D341Med (cell line): ENCODE measurements around the gene PDHX.
"Not testable (repeated sequence)": the region's sequence is repeated elsewhere in the genome, so short reads cannot be mapped to it uniquely, and the experiment has no call there.

Experiments
- DNase-seq: peaks from one replicate; pipeline ENCODE4 v3.0.0; 2012; ENCODE audit warnings: low spot score

The PDHX gene

DNA sequence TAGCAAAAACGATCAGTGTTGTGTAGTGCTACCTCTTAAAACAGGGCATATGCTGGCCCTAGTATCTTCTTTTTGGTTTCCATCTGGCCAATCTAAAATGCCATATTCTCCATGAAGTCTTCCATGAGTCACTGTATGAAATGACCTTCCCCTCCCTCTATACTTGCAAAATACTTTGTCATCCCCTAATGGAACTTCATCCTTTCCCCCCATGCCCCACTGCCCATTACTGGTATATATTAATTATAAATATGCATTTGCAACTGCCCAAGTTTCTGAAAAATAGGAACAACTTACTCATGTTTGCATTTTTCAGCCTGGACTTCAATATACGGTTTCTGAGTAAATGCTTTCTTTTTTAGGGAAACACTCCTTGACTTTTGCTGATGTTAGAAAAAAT is 4.7 kb upstream of the PDHX start:
- DNase-seq, result no peak

DNA sequence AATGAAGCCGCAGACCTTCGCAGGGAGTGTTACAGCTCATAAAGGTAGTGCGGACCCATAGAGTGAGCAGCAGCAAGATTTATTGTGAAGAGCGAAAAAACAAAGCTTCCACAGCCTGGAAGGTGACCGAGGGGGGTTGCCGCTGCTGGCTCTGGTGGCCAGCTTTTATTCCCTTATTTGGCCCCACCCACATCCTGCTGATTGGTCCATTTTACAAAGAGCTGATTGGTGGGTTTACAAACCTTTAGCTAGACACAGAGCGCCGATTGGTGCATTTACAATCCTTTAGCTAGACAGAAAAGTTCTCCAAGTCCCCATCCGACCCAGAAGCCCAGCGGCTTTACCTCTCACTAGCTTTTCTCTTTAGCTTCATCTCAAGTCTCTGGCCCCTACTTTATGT is 2.9 kb upstream of the PDHX start:
- not testable (repeated sequence) for DNase-seq

DNA sequence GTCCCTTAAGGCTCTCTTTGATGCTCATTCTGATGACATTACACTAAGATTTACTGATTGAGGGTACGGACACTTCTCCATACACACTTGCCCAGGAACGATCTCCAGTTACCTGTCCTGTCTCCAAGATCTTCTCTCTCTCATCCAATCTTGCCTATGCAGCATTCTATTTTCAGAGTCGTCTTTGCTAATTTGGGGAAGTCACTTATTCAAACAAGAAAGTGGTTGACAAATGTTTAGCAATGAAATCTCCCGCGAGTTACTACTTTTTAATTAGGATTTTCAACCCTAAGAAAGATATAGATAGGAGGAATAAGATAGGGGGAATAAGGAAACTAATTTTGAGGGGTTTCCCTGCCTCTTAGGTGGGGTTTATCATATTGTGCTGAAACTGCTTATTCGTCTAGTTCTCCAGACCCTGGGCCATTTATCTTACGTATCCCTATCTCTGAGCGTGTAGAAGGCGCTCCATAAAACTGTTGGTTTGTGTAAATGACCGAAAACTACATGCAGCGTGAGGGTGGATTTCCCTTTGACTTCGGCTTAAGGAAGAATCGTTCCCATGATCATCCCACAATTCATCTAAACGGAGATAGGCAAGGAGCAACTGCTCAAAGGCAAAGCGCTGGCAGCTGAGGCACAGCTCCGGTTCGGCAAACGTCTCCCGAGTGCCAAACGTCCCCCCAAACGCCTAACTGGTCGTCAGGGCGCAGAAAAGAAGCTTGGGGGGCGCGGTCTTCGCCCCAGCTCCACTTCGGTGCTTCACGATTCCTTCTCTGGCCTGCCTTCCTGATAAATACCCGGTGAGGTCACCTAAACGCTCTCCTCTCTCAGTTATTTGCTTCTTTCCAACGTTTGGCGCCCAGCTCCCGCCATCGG is 1.0 kb upstream of the PDHX start:
- no peak for DNase-seq

DNA sequence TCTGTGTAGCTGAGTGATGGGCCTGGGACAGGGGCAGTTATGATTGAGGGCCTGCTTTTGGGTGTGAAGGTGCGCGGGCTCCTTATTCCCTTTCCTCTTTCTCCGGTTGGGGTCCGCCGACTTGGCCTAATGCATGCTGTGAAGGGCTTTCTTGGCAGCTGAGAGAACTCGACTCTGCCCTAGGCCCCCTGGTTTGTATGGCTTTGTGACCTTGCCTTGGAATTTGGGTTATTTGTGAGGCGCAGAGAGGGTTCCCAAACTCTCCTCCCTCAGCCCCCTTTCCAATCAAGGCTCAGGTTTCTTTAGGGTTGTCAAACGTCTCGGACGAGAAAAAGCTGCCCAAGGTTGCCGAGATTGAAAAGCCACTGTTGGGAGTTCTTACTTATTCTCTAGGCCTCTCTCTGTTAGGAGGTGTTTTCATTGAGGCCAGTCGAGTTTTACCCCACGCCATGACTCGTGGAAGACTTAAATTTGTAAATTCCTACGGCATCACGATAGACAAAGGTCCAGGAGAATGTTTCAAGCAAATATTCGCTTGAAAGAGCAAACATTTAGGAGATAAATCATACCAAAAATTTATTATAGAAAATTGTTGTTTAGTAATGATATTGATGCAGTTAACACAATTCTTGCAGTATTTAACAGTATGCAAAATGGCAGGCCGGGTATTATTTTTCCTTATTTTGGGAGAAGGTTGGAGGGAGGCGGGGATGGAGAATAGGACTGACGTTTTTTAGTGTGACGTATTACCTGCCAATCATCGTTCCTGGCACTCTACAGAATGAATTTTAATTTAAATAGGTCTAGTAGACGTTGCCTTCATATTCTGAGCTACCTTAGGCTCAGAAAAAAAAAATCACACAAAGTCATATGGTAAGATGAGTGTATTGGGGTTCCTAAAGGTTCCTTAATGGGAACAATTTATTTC is 689 bp downstream of the PDHX start:
- DNase-seq, result no peak

- no peak for DNase-seq
These were observed 4.7 kb downstream of the PDHX start for GRCh38 chr11:34921156-34921555.

DNA sequence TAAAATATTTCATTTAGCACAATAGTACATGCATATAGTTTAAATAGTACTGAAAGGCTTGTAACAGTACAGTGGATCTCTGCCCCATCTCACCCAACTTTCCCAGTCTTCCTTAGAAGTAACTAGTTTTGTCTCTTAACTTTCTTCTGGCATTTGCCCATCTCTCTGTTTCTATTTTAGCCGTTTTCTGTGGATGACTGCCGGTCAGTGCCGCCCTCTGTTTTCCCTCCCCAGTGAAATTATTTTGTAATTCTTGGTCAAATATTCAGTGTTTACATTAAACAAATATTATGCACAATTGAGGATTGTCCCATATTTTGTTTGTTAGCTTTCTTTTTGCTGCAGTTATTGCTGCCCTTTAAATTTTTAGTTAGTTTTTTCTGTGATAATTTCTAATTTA is 8.3 kb downstream of the PDHX start:
- no peak for DNase-seq

DNA sequence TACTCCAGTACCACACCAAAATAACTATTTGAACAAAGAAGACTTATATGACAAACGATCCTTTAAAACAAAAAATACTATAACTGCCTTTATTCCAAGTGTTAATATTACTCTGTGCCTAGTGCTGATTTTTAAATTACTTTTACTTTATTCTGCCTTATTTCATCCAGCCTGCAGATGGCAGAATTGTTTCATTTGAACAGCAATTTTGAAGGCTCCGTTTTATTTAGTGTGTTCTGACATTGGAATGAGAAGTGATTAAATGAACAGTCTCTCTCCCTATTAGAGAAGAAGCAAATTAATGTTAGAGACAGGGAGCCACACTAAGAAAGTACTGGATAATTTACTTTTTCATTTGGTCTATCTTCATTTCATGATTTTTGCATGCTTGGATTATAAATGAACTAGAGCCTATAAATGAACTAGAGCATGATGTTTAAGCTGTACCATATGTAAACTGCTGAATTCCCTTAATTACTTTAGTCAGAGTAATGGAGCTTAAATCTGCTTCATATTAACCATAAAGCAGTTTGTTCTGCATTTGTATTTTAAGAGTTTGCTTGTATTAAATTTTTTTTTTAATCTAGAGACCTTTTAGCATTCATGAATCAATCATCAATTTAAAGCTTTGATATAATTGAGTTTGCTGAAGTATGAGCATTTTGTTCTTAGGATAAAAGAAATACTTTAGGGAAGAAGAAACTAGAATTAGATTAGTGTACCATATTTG is 9.8 kb downstream of the PDHX start:
- peak; percentile 20 for DNase-seq

- no peak for DNase-seq
These were observed 10.4 kb downstream of the PDHX start for GRCh38 chr11:34926831-34927132.

DNA sequence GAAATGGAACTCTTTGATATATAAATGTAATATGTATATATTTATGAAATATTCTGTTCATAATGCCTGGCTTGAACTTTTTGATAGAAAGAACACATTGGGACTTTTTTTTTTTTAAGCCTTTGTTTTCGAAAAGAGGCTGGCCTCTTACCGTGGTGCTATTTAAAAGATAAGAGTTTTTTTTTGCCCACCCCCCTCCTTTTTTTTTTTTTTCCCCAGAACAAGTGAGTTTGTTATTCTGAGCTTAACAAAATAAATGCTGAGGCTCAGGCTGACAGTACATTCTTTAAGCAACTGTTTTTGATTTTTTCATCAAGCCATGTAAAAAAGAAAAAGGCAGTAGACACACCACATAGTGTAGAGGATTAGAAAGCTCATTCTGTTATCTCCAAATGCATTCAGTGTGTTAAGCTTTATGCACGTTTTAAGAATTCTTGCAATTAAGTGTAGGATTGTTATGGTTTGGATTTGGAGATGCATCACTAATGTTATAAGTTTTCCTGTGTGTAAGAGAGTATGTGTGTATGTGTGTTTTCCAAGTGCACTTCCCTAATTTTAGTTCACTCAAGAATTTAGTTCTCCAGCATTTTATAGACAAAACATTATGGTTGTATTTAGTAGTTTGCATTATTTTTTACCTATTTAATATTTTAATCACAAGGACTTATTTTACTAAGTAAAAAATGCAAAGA is 12.0 kb downstream of the PDHX start:
- no peak for DNase-seq

- no peak for DNase-seq
These were observed 12.7 kb downstream of the PDHX start for GRCh38 chr11:34928960-34929680.

GRCh38 chr11:34929794-34930763 is 13.7 kb downstream of the PDHX start:
- DNase-seq, result no peak

GRCh38 chr11:34936945-34937629 is 20.7 kb downstream of the PDHX start:
- DNase-seq, result no peak

DNA sequence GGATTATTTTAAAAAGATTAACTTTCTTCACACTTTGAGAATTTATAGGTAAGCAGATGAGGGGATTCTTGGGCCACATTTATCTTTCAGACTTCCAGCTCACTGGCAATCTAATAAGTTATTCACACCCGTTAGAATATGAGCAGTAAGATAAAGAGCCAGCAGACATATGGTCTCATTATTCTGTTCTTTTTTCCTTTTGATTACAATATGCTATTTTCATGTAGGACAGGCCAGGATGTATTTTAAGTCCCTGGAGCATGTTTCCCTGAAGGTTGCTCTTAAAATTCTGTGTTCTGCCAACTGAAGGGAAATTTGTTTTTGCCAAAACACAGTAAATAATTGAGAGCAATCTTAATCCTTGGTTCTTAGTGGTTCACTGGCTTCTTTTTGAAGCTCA is 22.2 kb downstream of the PDHX start:
- DNase-seq, result no peak

- no peak for DNase-seq
These were observed 23.7 kb downstream of the PDHX start for GRCh38 chr11:34940026-34940677.

DNA sequence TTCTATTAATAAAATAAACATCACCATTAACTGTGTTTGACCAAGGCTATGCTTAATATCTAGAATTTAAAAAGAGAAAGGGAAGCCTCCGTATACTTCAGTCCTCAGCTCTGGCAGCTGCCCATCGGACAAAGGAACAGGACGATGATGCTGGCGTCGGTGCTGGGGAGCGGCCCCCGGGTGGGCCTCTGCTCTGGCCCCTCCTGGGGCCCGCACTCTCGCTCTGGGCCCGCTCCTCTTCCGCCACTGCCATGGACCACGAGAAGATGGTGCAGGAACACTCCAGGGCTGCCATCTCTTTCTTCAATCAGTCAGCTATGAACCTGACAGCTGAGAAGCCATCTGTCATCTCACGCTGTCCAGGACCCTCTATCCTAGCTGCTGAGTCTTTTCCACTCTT is 25.3 kb downstream of the PDHX start:
- no peak for DNase-seq

- no peak for DNase-seq
These were observed 28.3 kb downstream of the PDHX start for GRCh38 chr11:34944692-34945091.

DNA sequence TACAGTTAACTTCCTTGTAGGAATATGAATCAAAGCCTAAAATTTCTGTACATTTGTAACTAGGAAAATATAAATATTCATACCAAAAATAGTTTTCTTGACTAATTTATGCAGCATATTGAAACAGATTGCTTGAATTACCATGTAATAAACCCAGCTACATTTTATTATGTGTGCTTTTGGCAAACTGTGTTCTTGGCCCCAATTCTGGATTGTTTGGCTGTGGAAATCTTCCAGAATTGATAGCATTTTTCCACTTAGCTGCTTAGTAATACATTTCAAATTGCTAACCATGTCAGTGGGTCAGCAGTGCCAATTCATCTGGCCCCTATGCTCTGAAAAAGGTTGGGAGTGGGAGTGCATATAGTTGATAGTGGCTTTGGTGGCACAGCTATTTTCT is 32.3 kb downstream of the PDHX start:
- DNase-seq, result no peak

GRCh38 chr11:34953955-34954354 is 37.5 kb downstream of the PDHX start:
- DNase-seq, result no peak

DNA sequence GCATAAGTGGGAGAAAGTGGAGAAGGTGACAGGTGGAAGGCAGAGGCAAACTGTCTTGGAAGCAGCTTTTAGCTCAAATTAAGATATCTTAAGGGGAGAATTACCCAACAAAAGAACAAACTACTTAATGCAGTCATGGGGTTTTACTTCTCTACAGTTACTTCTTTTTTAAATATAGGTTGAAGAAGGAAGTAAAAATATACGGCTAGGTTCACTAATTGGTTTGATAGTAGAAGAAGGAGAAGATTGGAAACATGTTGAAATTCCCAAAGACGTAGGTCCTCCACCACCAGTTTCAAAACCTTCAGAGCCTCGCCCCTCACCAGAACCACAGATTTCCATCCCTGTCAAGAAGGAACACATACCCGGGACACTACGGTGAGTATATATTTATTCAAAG is 40.8 kb downstream of the PDHX start:
- no peak for DNase-seq
